Measurements from ENCODE around the gene CAMK2B. TPM values are rescaled to one million over a fixed set of nuclear protein-coding genes. Genes with fewer than 3 reads are reported as not detected.

CAMK2B gene
- total RNA-seq, 1 experiment from 2014 or later, result not detected

DNA sequence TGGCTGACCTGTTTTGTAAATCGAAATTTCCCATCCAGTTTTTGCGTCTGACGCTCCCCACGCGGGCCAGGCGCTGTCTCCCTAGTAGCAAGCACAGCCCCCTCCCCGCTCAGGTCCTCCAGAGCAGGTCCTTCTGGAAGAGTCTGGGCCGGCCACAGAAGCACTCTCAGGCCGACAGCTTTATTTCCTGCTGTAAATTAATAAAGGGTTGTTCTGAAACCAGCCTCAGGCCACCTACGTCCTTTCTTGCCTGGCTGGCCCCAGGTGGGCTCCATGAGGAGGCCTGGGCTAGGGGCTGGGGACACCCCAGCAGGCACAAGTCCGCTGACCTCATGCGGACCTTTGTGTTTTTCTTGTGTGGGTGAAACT is 35.2 kb downstream of the CAMK2B start:
- BruUV-seq (replicated peaks), result no TSS peak
- H3K4me3 ChIP-seq (ENCODE audit: low read depth, low read length), result no peak overlapping the region
- peaks cover 3% of the 10 kb centered on the region; the same call in 1 of the 2 replicates for H3K27me3 ChIP-seq (replicated peaks; ENCODE audit: control insufficient read depth, insufficient read depth, low read length)
- no peaks in the 10 kb centered on the region for H3K4me1 ChIP-seq
- no peak for DNase-seq
- Mint-ChIP-seq H3K9me3 (ENCODE audit: unreplicated experiment) (no peaks in the 10 kb centered on the region), H3K4me3 (ENCODE audit: unreplicated experiment) (no peak overlapping the region), H3K27ac (ENCODE audit: unreplicated experiment) (no peak overlapping the region), H3K36me3 (ENCODE audit: insufficient read depth, unreplicated experiment) (no peaks in the 10 kb centered on the region), H3K27me3 (ENCODE audit: insufficient read depth, unreplicated experiment) (peaks cover 5% of the 10 kb centered on the region), H3K4me1 (ENCODE audit: low read depth, unreplicated experiment) (no peaks in the 10 kb centered on the region)
- CTCF ChIA-PET, result no interaction called here
- no peaks in the 10 kb centered on the region for H3K9me3 ChIP-seq
- H3K36me3 ChIP-seq (ENCODE audit: control insufficient read depth, insufficient read depth, low read length), result no peaks in the 10 kb centered on the region
- TF ChIP-seq, protein P1, sequence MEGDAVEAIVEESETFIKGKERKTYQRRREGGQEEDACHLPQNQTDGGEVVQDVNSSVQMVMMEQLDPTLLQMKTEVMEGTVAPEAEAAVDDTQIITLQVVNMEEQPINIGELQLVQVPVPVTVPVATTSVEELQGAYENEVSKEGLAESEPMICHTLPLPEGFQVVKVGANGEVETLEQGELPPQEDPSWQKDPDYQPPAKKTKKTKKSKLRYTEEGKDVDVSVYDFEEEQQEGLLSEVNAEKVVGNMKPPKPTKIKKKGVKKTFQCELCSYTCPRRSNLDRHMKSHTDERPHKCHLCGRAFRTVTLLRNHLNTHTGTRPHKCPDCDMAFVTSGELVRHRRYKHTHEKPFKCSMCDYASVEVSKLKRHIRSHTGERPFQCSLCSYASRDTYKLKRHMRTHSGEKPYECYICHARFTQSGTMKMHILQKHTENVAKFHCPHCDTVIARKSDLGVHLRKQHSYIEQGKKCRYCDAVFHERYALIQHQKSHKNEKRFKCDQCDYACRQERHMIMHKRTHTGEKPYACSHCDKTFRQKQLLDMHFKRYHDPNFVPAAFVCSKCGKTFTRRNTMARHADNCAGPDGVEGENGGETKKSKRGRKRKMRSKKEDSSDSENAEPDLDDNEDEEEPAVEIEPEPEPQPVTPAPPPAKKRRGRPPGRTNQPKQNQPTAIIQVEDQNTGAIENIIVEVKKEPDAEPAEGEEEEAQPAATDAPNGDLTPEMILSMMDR (IDR thresholded peaks at IDR 0.05; ENCODE audit: insufficient read depth in 1 of 2, low read depth in 1 of 2, low read length in 1 of 2, severe bottlenecking in 1 of 2, unreplicated experiment in 1 of 2), result no peak
- intact Hi-C loops (cut with micrococcal nuclease; ENCODE audit: unreplicated experiment), result no loop called here
- POLR2A ChIA-PET, result no interaction called here

DNA sequence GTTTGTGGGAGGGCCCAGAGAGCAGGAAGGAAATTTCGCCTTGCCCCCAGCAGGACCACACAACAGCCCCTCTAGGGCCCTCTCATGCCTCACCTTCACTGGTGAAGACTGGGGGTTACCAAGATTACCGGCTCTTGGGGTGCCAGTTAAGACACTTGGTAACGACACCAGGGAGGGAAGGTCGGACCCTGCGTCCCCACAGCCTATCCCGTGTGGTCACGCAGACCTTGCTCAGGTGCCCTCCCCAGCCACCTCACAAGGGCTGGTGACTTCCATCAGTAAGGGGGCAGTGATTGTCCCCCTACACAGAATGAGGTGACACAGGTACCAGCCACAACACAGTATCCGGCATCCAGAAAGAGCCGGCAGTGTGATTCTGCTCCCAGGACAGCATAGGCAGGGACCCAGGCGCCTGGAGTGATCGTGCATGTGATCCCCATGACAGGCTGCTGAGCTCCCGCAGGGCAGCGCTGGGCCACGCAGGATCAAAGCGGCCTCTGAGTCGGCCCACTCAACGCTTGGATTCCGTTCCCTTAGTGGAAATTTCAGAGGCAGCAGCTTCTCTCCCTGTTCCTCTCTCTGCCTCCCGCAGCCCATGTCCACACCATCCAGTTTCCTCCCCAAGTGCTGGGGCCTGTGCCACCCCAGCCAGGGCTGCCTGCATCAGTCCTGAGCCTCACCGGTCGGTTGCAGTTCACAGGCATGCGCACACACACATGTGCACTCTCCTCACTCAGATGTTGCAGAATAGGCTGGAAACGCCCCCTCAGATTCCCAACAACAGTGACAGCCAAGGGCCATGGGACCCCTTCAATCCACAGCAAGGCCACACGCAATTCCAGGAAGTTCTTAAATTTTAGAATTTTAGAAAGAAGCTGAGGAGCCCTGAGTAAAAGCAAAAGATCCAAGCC is 35.8 kb downstream of the CAMK2B start:
- POLR2A ChIA-PET, result no interaction called here
- intact Hi-C loops (cut with micrococcal nuclease; ENCODE audit: unreplicated experiment), result no loop called here
- Histone ChIP-seq H3K4me3 (ENCODE audit: low read depth, low read length) (no peak overlapping the region), H3K4me1 (no peaks in the 10 kb centered on the region), H3K27me3 (replicated peaks; ENCODE audit: control insufficient read depth, insufficient read depth, low read length) (peaks cover 3% of the 10 kb centered on the region; the same call in 1 of the 2 replicates), H3K9me3 (no peaks in the 10 kb centered on the region), H3K36me3 (ENCODE audit: control insufficient read depth, insufficient read depth, low read length) (no peaks in the 10 kb centered on the region)
- Mint-ChIP-seq H3K27ac (ENCODE audit: unreplicated experiment) (no peak overlapping the region), H3K27me3 (ENCODE audit: insufficient read depth, unreplicated experiment) (peaks cover 1% of the 10 kb centered on the region), H3K4me3 (ENCODE audit: unreplicated experiment) (no peak overlapping the region), H3K4me1 (ENCODE audit: low read depth, unreplicated experiment) (no peaks in the 10 kb centered on the region), H3K9me3 (ENCODE audit: unreplicated experiment) (no peaks in the 10 kb centered on the region), H3K36me3 (ENCODE audit: insufficient read depth, unreplicated experiment) (no peaks in the 10 kb centered on the region)
- no peak for DNase-seq
- no TSS peak for BruUV-seq (replicated peaks)
- TF ChIP-seq, protein P1 (IDR thresholded peaks at IDR 0.05; ENCODE audit: insufficient read depth in 1 of 2, low read depth in 1 of 2, low read length in 1 of 2, severe bottlenecking in 1 of 2, unreplicated experiment in 1 of 2), result no peak
- CTCF ChIA-PET, result no interaction called here

DNA sequence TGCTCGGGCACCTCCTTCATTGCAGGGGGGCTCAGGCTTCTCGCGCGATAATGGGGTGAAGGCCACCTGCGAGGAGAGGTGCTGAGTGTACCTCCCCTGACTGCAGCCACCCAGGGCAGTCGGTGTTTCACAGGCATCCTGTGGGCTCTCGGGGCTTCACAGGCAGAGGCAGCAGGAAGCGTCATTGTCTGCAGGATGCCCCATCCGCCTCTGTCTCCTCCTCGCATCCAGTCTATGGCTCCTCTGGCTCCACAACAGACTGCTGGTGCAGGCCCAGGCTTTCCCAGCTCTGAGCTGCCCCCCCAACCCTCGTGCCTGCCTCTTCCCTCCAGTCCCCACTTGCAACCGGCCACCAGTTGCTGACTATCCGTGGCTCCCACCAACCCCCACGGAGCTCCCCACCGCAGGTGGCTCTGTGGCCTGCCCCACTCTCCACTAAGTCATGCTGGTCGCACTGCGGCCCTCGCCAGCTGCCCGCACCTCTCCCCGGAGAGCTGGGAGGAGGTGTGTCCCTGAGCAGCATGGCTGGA is 36.5 kb downstream of the CAMK2B start:
- peak in 1 of 2 experiments; percentile 25 for DNase-seq
- H3K36me3 Mint-ChIP-seq (ENCODE audit: insufficient read depth, unreplicated experiment), result no peaks in the 10 kb centered on the region
- Histone ChIP-seq H3K9me3 (no peaks in the 10 kb centered on the region), H3K4me1 (no peaks in the 10 kb centered on the region), H3K4me3 (ENCODE audit: low read depth, low read length) (no peak overlapping the region), H3K27me3 (replicated peaks; ENCODE audit: control insufficient read depth, insufficient read depth, low read length) (peaks cover 1% of the 10 kb centered on the region; the same call in 1 of the 2 replicates), H3K36me3 (ENCODE audit: control insufficient read depth, insufficient read depth, low read length) (no peaks in the 10 kb centered on the region)
- ChIA-PET POLR2A (no interaction called here), CTCF (no interaction called here)
- H3K27me3 Mint-ChIP-seq (ENCODE audit: insufficient read depth, unreplicated experiment), result no peaks in the 10 kb centered on the region
- no TSS peak for BruUV-seq (replicated peaks)
- intact Hi-C loops (cut with micrococcal nuclease; ENCODE audit: unreplicated experiment), result no loop called here
- H3K27ac Mint-ChIP-seq (ENCODE audit: unreplicated experiment), result no peak overlapping the region
- no peaks in the 10 kb centered on the region for H3K4me1 Mint-ChIP-seq (ENCODE audit: low read depth, unreplicated experiment)
- TF ChIP-seq, protein P1 (IDR thresholded peaks at IDR 0.05; ENCODE audit: insufficient read depth in 1 of 2, low read depth in 1 of 2, low read length in 1 of 2, severe bottlenecking in 1 of 2, unreplicated experiment in 1 of 2), result no peak
- H3K4me3 Mint-ChIP-seq (ENCODE audit: unreplicated experiment), result no peak overlapping the region
- H3K9me3 Mint-ChIP-seq (ENCODE audit: unreplicated experiment), result no peaks in the 10 kb centered on the region

All from Caco-2 (cell line).